Measurements from ENCODE around the gene HAPSTR1.
A peak's percentile ranks its signal among the peaks of the same experiment; 100 is the strongest.

HAPSTR1 gene

GRCh38 chr16:9124908-9125584, 33.6 kb downstream of the HAPSTR1 start:
- DNase-seq: no peak

DNA sequence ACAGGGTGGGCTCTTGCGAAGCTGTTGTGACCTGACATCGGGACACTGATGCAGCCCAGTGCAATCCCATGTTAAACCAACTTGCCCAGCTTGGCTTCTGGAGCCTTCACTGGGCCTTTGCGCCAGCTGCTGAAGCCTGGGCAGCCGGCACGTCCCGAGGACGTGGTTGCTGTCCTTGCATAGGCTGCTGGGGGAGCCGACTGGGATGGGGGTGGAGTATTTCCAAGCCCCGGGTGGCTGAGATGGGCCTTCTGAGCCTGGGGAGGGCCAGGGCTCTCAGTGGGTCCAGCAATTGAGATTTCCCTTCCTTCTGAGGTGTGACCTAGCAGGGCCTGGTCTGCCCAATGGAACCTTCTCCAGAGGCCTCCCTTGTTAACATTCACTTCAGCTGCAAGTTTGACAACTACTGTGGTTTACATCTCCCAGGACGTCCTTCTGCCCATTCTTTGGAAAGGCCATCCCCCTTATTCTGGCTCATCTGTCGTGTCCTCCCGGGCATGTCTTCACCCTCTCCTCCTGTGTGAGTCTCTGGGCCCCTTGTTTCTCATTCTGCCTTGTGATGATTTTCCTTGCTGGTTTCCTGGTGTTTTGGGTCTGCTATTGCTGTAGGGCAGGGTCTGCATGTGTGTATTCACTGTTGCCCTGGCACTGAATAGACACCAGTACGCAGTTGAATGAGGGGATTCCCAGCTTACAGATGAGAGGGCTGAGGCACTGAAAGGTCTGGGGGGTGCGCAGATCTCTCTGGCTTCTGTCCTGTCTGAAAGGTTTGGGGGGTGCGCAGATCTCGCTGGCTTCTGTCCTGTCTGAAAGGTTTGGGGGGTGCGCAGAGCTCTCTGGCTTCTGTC, 34.4 kb downstream of the HAPSTR1 start:
- no peak for DNase-seq

DNA sequence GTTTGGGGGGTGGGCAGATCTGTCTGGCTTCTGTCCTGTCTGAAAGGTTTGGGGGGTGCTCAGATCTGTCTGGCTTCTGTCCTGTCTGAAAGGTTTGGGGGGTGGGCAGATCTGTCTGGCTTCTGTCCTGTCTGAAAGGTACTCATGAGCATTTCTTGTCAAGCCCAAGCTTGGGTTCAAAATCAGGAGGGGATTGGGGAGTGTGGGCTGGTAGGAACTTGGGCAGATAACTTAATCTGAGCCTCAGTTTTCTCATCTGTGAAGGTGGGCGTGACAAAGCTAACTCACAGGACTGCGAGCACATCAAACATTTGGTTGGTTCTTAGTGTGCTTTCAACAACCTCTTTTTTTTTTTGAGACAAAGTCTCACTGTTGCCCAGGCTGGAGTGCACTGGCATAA, 35.2 kb downstream of the HAPSTR1 start:
- DNase-seq: no peak

DNA sequence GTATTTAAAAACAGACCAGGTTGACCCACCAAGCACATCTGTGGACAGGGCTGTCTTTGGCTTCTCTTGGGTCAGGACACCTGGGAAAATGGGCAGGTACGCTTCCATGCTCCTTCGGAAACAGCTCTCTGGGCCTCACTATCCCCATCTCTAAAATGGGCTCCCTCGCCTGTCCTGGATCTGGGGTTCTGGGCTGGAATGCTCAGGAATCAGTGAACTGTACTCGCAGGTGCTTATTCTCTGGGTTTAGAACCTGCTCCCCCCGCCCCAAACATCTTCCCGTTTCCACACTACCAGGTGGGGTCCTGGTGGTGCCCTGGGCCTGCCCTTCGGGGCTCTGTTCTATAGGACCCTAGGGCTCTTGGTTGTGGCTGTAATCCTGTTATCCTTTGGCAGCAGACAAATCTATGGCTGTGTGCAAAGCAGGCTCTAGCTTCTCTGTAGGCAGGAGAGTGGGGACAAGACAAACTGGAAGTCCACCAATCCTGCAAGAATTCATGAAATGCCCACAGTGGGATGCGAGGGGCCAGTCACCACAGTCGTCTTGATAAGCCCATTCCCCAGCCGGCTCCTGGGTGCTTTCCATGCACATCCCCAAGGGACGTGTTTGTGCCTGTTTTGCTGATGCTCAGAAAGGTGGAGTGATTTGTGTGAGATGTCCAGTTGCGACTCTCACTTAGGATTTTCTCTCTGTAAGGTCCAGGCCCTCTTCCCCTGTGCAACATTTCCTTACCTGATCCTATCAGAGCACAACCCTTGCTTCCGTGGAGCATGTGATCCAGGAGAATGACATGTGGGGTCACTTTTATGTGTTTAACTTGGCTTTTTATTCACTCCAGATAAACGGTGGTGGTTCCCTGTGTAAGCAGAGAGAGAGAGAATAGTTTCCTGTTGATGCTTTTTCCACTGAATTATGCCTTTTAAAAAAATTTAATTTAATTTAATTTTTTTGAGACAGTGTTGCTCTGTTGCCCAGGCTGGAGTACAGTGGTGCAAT, 37.2 kb downstream of the HAPSTR1 start:
- DNase-seq: no peak

DNA sequence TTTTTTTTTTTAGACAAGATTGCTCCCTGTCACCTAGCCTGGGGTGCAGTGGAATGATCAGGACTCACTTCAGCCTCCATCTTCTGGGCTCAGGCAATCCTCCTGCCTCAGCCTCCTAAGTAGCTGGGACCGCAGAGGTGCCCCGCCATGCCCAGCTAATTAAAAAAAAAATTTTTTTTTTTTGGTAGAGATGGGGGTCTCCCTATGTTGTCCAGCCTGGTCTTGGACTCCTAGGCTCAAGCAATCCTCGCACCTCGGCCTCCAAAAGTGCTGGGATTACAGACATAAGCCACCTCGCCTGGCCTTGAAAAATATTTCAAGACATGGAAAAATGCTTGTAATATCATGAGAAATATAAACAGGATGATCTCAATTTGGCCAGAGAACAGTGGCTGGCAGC, 42.9 kb downstream of the HAPSTR1 start:
- DNase-seq: no peak

DNA sequence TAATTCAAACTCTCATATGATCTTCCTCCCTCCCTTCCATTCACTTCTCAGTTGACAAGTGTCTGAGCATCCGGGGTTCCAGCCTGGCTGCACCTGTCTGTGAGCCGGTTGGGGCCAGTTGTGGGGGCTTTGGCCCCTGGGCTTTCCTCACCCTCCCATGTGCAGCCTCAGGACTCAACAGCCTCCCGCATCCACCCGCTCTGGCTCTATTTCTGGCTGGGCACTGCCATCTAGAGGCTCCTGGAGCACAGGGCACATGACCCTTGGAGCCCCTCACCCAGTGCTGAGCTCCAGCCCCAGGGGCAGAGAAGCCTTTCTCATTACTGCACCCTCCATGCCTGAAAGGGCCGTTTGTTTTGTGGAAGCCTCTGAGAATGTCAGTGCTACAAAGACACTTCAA, 43.3 kb downstream of the HAPSTR1 start:
- DNase-seq: peak; percentile 6

- DNase-seq: no peak
These were observed 44.4 kb downstream of the HAPSTR1 start for GRCh38 chr16:9135797-9136196.

DNA sequence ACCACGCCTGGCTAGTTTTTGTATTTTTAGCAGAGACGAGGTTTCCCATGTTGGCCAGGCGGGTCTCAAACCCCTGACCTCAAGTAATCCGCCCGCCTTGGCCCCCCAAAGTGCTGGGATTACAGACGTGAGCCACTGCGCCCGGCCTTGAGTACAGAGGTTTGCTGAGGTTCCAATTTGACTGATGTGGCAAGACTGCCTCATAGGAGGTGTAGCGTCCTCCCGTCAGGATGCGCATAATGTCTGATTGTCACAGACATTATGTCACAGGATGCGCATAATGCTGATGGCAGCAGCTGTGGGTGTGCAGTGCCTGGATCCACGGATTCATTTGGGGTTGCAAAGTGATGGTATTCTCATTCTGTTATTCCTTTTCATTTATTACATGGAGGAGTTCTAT, 45.2 kb downstream of the HAPSTR1 start:
- no peak for DNase-seq

DNA sequence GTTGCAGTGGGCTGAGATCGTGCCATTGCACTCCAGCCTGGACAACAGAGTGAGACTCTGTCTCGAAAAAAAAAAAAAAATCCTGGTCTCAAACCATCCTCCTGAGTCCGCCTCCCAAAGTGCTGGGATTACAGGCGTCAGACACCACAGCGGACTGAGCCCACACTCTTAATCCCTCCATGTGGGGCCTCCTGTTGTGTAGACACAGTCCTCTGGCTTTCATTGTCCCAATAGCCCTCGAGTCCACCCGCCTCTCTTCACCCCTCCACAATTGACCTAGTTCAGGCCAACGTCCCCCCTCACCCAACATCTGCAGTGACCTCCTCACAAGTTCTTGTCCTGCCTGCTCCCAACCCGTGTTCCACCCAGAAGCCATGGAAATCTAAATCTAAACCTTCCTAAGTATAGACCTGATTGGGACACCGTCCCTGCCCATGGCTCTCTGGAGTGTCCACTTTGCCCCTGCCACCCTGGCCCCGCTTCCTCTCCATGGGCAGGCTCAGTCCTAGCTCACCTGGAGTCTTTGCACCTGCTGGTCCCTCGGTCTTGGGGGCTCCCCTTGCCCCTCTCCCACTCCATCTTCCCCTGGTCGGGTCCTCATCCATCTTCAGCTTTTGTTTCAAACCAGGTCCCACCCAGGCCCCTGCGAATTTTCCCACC, 46.7 kb downstream of the HAPSTR1 start:
- DNase-seq: no peak

- peak; percentile 56 for DNase-seq
These were observed 47.5 kb downstream of the HAPSTR1 start for GRCh38 chr16:9138731-9139501.

DNA sequence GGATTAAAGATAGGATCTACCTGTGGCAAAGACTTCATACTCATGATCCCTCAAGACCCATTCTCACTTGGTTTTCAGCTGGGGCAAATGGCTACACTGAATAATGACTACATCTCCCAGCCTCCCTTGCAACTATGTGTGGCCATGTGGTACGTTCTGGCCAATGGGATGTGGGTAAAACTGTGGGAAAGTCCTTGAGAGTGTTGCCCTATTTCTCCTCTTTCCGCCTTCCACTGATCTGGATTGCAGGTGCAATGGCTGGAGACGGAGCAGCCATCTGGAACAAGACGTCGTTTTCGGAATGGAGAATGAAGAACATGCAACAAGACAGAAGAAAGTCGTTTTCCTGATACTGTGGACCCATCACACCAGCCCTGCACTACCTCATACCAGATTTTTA, 48.5 kb downstream of the HAPSTR1 start:
- peak; percentile 4 for DNase-seq
